Type B pancreatic cell (in vitro differentiated cells): ENCODE results near the gene ZNF668. TPM values are rescaled to one million over a fixed set of nuclear protein-coding genes. Genes with fewer than 3 reads are reported as not detected.

Source experiments
- DNase-seq: peaks from one replicate; pipeline ENCODE4 v3.0.0; 2021; ENCODE audit warnings: mixed read lengths; ENCODE audit not compliant: unreplicated experiment; ENCODE audit errors: extremely low spot score
- H3K27ac Mint-ChIP-seq: 2 replicates; pipeline ENCODE4 v1.8.0; 2021; ENCODE audit warnings: mild to moderate bottlenecking, mixed read lengths
- H3K27me3 Mint-ChIP-seq: 2 replicates; pipeline ENCODE4 v1.8.0; 2021; ENCODE audit warnings: mixed read lengths
- H3K36me3 Mint-ChIP-seq: 2 replicates; pipeline ENCODE4 v1.8.0; 2021; ENCODE audit warnings: mixed read lengths
- H3K4me1 Mint-ChIP-seq: one replicate; pipeline ENCODE4 v1.8.0; 2021; ENCODE audit warnings: mixed read lengths; ENCODE audit not compliant: unreplicated experiment
- H3K4me3 Mint-ChIP-seq: 2 replicates; pipeline ENCODE4 v1.8.0; 2021; ENCODE audit warnings: mild to moderate bottlenecking, mixed read lengths
- H3K9me3 Mint-ChIP-seq: 2 replicates; pipeline ENCODE4 v1.8.0; 2021; ENCODE audit warnings: mixed read lengths
- CTCF ChIP-seq: fragments of 200-600 bp; sonication (generic); conservative IDR thresholded peaks from 2 replicates; pipeline ENCODE4 v1.5.0; 2021; ENCODE audit warnings: antibody characterized with exemption, mild to moderate bottlenecking
- total RNA-seq: library from RNA; stranded (reverse); gene quantifications from 2 replicates; pipeline ENCODE4 v1.2.1, GENCODE V29; 2021; ENCODE audit warnings: low replicate concordance

Gene ZNF668
- total RNA-seq, 1 donor from 2014 or later, result 13.4 TPM

GRCh38 chr16:31087971-31088370, 13.9 kb upstream of the ZNF668 start:
- H3K27ac Mint-ChIP-seq, result no peak overlapping the region
- no peak overlapping the region for H3K4me3 Mint-ChIP-seq
- no peaks in the 10 kb centered on the region for H3K27me3 Mint-ChIP-seq
- no peak for DNase-seq
- H3K4me1 Mint-ChIP-seq, result no peaks in the 10 kb centered on the region
- H3K9me3 Mint-ChIP-seq, result no peaks in the 10 kb centered on the region
- H3K36me3 Mint-ChIP-seq, result no peaks in the 10 kb centered on the region
- TF ChIP-seq CTCF, result no peak

GRCh38 chr16:31087481-31087880, 13.4 kb upstream of the ZNF668 start:
- Mint-ChIP-seq H3K36me3 (no peaks in the 10 kb centered on the region), H3K27ac (no peak overlapping the region), H3K27me3 (no peaks in the 10 kb centered on the region), H3K9me3 (no peaks in the 10 kb centered on the region), H3K4me1 (no peaks in the 10 kb centered on the region), H3K4me3 (no peak overlapping the region)
- DNase-seq, result no peak
- TF ChIP-seq CTCF, result no peak

GRCh38 chr16:31086629-31086906, 12.5 kb upstream of the ZNF668 start:
- DNase-seq, result no peak
- H3K9me3 Mint-ChIP-seq, result no peaks in the 10 kb centered on the region
- TF ChIP-seq CTCF, result no peak
- no peak overlapping the region for H3K27ac Mint-ChIP-seq
- peaks cover 5% of the 10 kb centered on the region for H3K4me1 Mint-ChIP-seq
- no peaks in the 10 kb centered on the region for H3K36me3 Mint-ChIP-seq
- no peak overlapping the region for H3K4me3 Mint-ChIP-seq
- H3K27me3 Mint-ChIP-seq, result no peaks in the 10 kb centered on the region

- Mint-ChIP-seq H3K27me3 (no peaks in the 10 kb centered on the region), H3K27ac (no peak overlapping the region), H3K4me3 (no peak overlapping the region), H3K9me3 (no peaks in the 10 kb centered on the region), H3K36me3 (no peaks in the 10 kb centered on the region), H3K4me1 (peaks cover 5% of the 10 kb centered on the region)
- no peak for DNase-seq
- TF ChIP-seq CTCF, result no peak
These were observed 12.0 kb upstream of the ZNF668 start for GRCh38 chr16:31085873-31086628.

- H3K36me3 Mint-ChIP-seq, result no peaks in the 10 kb centered on the region
- H3K27me3 Mint-ChIP-seq, result no peaks in the 10 kb centered on the region
- DNase-seq, result no peak
- H3K4me1 Mint-ChIP-seq, result peaks cover 5% of the 10 kb centered on the region
- no peak overlapping the region for H3K27ac Mint-ChIP-seq
- no peak for TF ChIP-seq CTCF
- H3K9me3 Mint-ChIP-seq, result no peaks in the 10 kb centered on the region
- H3K4me3 Mint-ChIP-seq, result no peak overlapping the region
These were observed 11.4 kb upstream of the ZNF668 start for GRCh38 chr16:31085411-31085810.
